ENCODE data around the gene OR5P2.

OR5P2 gene

GRCh38 chr11:7749456-7749855 is 47.3 kb downstream of the OR5P2 start:
- TF ChIP-seq CTCF (IDR thresholded peaks at IDR 0.05; ENCODE audit: control insufficient read depth, extremely low read depth, insufficient read depth): no peak

More at GRCh38 chr11:7749456-7749855, 47.3 kb downstream of the OR5P2 start:
- no peak overlapping the region for H3K4me3 ChIP-seq (ENCODE audit: low read depth, low read length)
- DNase-seq (ENCODE audit: low read depth): no peak
